CD4-positive, alpha-beta T cell treated with Interleukin-17A for 1 hour (primary cell): Measurements from ENCODE around the gene VCX2.
"Not testable (repeated sequence)": the region's sequence is repeated elsewhere in the genome, so short reads cannot be mapped to it uniquely, and the experiment has no call there.

Experiments
- DNase-seq: peaks from one replicate; pipeline ENCODE4 v3.0.0-alpha.2; 2020

Gene VCX2

GRCh38 chrX:8171169-8171568, at the start of gene VCX2:
TSS of gene VCX2 (minus strand) at chrX:8171267. CDS start at chrX:8170643, 624 bp downstream.
- DNase-seq = not testable (repeated sequence)

DNA sequence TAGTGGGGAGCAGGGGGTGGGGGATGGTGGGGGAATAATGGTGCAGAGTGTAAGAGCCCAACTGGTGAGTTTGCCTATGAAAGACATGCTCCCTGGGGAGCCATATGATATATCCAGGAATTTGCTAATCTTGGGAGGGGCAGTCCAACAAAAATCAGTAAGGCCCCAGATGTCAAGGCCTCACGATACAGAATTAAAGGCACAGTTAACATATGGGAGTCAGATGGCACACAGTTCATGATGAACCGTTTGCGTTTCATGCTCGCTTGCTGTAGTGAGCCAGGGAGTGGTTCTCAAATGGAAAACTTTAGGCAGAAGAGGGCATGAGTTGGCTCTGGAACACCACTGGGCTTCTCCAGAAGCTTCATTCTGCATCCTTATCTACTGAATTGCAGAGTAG, 33.9 kb upstream of the VCX2 start:
- DNase-seq = no peak

DNA sequence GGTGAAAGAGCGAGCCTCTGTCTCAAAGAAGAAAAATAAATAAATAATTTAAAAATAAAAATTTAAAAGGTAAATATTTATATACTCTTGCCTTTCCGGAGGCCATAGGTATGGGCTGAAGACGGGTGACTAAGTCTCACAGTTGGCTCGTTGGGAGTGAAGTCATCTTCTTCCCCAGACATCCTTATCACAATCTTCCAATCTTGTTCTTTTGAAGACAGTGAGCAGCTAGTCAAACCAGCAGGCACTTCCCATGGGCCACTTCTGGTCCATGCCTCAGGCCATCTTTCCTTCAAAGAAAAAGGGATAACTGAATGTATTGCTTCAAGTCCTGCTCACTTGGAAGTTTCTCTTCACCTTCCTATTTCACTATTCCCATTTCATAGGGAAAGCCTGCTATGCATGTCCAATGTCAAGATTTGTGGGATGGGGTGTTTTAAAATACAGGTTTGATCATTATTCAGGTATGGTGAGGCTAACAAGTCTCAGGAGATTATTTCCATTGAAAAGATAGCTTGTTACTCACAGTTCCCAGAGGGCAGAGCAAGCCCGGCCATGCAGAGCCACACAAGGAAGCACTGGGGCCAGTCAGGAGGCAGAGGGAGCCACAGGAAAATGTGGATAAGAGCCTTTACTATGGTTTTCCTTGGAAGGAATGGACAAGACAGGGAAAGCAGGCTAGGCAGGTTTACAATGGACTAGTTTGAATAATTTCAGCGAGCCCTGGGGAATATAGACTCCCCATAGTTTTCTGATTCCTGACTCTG, 33.3 kb upstream of the VCX2 start:
- no peak for DNase-seq

- DNase-seq = no peak
These were observed 30.8 kb upstream of the VCX2 start for GRCh38 chrX:8201896-8202331.

GRCh38 chrX:8196776-8197175, 25.7 kb upstream of the VCX2 start:
- no peak for DNase-seq

GRCh38 chrX:8194216-8194615, 23.1 kb upstream of the VCX2 start:
- no peak for DNase-seq

GRCh38 chrX:8192276-8192675, 21.2 kb upstream of the VCX2 start:
- DNase-seq = no peak

DNA sequence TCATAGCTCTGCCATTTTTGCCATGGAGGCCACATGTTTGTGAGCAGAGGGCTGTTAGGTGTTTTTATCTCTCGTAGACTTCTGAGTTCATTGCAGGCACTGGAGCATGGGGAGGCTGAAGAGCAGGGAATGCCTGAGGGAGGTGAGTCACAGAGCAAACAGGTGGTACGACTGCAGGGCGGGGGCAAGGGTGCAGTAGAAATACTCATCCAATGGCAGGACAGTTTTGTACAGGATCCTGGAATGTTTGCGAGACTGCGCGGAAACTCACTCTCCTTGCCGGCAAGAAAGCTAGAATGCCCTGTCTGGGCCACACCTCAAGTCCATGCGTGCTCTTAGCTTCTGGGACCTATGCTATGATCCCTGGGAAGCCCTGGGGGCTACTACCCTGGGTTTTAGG, 20.0 kb upstream of the VCX2 start:
- DNase-seq = no peak

DNA sequence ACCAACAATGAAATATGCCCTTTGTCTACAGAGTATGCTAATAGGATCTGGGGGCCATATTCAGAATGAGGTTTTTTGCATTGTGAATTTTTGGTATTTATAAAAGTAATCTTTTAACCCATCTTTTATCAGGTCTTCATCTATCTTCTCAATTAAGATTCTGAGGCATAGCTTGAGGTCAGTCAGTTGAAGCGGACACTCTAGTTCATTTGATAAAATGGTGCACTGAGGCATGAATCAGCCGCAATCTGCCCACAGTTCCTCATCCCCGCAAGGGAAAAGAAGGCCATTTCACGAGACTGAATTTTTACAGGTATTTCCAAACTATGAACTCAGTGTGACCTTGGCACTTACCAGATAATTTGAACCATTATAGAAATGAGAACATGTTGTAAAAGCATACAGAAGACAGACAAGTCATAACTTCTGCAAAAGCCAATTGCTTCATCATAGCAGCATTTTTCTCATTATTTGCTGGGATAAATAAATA, 19.3 kb upstream of the VCX2 start:
- DNase-seq = no peak

- no peak for DNase-seq
These were observed 18.2 kb upstream of the VCX2 start for GRCh38 chrX:8189096-8189830.

DNA sequence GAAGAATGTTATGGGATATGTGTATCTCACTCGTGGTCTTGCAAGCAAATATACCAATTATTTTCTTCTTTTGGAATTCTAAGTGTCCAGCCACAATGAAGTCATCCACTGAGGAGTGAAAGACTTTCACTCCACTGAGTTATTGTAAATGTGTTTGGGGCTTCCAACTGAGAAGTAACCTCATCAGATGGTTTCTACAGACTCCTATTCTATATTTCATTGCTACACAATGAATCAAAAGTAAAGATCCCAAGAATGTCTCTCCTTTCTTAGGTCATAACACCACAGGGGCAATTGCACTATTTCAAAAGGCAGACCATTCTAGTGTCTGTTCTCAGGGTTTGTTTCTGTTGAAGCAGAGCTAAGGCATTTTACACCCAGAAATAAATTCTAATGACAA, 12.3 kb upstream of the VCX2 start:
- DNase-seq = no peak

DNA sequence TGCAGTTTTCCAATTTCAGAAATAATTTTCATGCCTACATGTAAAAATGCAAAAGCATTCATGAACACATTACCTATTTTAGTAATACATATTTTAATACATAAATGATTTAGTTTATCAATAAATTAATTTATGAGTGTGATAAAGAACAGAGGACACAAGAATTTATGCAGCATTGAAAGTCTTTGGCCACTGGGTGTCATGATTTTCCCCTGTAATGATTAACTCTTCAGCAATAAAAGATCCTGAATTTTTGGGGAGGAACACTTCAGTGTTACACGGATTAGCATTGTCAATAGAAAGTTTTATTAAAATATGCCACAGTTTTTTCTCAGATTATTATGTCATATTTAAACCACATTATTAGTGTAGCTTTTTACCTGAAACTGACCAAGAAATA, 8.6 kb upstream of the VCX2 start:
- no peak for DNase-seq

- not testable (repeated sequence) for DNase-seq
These were observed 17.1 kb downstream of the VCX2 start for GRCh38 chrX:8154011-8154410.

GRCh38 chrX:8147226-8147625, 23.8 kb downstream of the VCX2 start:
- no peak for DNase-seq

GRCh38 chrX:8144925-8145324, 26.1 kb downstream of the VCX2 start:
- no peak for DNase-seq

DNA sequence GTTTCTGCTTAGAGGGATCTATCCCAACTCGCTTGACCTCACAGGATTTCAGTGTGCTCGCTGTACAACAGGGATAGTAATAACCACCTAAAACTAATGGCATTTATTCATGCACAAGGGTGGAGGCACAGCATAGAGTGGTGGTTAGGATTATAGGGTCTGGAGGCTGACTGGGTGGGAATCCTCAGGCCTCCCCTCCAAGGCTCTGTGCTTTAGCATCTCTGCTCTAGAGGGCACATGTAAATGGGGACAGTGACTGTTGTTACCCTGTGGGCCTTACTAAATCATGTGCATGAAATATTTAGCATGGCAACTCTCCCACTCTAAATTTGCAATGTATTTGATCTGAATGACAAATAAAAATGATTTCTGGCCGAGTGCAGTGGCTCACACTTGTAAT, 29.2 kb downstream of the VCX2 start:
- no peak for DNase-seq

GRCh38 chrX:8140986-8141744, 29.9 kb downstream of the VCX2 start:
- DNase-seq = no peak

DNA sequence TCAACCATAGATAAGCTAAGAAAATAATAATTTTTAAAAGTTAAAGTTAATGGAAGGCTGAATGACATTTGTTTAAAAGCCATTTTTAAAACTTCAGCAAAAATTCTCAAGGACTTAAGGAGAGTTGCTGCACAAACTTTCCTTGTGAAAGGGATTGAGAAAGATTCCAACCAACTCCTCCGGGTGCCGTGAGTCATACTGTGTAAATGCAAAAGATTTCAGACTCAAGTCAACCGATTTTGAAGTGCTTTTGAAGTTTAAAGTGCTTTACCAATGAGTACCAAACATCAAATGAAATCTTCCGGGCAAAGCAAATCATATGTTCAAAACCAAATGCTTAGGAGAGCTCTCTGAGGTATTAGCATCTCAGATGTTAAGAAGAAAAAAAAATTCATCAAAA, 31.4 kb downstream of the VCX2 start:
- DNase-seq = no peak

DNA sequence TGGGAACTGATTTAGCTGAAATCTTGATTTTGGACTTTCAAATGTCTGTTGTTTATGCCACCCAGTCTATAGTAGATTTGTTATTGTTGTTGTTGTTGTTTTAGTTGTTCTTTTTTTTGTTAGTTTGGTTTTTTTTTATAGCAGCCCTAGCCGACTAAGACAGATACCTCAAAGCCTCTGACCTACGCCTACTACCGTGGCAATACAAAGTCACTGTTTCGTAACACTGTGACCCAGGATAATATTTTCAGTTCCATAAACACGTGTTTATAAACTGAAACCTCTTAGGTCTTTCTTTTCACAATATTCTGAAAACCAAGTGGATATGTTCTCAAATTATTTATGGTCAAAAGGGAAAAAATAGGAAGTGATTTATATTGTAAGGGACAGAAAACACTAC, 32.8 kb downstream of the VCX2 start:
- DNase-seq = no peak

DNA sequence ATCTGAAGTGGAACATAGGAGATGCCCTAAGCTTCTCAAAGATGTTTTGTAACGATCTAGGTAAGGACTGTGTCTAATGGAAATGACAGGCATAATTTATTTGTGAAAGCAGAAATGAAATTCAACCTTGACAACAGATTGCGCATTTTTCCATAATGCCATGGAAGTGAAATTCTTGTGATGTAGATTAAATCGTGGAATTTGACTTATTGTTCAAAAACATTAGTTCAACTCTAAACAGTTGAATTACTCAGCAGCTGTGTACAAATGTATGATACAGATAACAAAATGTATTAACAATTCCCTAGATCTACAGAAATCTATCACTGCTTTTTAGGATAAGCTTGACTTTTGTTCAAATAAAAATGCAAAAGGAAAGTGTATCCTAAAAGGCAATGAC, 44.4 kb downstream of the VCX2 start:
- DNase-seq = no peak

GRCh38 chrX:8126092-8126491, 45.0 kb downstream of the VCX2 start:
- no peak for DNase-seq

GRCh38 chrX:8125566-8125965, 45.5 kb downstream of the VCX2 start:
- DNase-seq = no peak

- DNase-seq = no peak
These were observed 48.5 kb downstream of the VCX2 start for GRCh38 chrX:8122538-8122937.

DNA sequence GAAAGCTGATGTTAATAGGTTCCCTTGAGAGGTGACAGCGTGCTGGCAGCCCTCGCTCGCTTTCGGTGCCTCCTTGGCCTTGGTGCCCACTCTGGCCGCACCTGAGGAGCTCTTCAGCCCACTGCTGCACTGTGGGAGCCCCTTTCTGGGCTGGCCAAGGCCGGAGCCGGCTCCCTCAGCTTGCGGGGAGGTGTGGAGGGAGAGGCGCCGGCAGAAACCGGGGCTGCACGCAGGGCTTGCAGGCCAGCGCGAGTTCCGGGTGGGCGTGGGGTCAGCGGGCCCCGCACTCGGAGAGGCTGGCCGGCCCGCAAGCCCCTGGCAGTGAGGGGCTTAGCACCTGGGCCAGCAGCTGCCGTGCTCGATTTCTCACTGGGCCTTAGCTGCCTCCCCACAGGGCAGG, 49.7 kb downstream of the VCX2 start:
- DNase-seq = not testable (repeated sequence)
